Right renal pelvis (tissue), 4 donors: ENCODE results near the gene TBC1D1. TPM values are rescaled to one million over a fixed set of nuclear protein-coding genes. Genes with fewer than 3 reads are reported as not detected.

Experiments used
- DNase-seq, 4 donors: peaks; one replicate each; pipeline ENCODE4 v3.0.0-alpha.2; 2013; ENCODE audit warnings: low read depth in 4 of 4, low spot score in 3 of 4, missing footprints in 1 of 4
- polyA plus RNA-seq, 4 donors: library from polyadenylated mRNA; unstranded; fragments of 120-200 nt; gene quantifications; one replicate each; pipeline ENCODE4 v1.2.1, GENCODE V29; 2013; ENCODE audit not compliant: insufficient read length in 4 of 4

Gene TBC1D1
- polyA plus RNA-seq, 4 donors, result 174 to 197 (median 180) TPM

DNA sequence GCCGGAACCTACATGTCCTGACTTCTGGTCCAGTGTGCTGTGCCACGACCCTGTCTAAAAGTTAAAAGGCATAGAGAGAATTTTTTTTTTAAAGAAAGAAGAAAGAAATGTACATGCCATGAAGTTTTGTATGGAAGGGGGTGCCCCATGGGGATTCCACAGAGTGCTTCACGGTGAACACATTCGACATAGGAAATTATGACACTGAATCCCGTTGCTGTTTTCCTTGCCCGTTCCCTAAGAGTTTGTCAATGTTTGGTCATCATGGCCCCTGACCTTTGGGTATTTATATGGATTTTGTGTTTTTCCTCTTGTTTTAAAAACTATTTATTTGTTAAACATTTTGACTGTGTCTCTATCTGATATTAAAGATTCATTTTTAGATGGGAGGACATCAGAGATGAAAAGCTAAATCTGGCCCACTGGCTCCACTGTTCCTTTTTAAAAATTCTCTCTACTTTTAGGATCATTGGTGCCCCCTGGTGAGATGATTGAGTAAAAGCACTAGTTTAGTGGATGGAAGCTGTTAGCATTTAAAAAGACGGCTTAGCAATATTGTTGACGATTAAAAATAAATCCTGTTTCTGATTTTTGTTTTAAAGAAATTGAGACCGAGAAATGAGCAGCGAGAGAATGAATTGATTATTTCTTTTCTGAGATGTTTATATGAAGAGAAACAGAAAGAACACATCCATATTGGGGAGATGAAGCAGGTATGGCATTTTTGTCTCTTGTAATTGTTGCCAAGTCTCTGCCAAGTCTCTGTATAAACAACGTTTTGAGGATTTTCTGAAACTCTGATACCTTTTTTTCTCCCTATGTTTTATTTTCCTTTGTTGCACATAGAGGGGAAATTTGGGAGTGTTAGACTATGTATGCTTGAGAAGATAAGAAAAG is 144.3 kb downstream of the TBC1D1 start:
- DNase-seq, result no peak

DNA sequence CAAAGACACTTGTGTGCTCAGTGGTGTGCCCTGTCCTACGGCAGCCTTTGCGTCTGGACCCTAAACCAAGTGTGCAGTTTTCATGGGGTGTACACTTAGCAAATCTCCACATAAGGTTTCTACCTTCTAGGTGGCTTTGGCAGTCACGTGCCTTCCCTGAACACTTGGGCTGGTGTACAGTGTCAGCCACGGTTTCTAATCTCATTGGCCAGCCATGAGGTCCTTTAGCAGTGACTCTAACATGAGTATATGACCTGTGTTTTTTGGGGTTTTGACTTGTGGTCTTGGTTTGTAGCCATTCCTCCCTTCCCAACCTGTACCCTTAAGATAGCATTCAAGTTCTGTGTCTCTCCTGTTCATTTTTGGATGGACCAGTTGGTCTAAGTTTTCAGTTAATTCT is 145.7 kb downstream of the TBC1D1 start:
- no peak for DNase-seq

DNA sequence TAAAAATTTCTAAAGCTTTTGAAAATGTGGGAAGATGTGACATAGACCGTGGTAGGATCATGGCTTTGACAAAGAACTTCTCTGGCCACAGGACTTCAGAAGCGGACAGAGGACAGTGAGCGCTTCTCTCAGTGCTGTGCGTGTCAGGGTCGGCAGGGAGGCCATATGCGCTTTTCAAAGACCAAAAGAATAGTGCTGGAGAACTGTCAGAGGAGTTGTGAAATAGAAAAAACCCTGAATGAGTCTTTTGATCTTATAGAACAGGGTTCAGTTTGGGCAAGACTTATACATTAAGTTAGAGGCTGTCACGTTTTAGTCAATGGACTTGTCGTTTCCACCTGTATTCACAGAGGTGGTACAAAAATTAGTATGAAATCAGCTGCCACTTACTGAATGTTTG is 146.7 kb downstream of the TBC1D1 start:
- no peak for DNase-seq

DNA sequence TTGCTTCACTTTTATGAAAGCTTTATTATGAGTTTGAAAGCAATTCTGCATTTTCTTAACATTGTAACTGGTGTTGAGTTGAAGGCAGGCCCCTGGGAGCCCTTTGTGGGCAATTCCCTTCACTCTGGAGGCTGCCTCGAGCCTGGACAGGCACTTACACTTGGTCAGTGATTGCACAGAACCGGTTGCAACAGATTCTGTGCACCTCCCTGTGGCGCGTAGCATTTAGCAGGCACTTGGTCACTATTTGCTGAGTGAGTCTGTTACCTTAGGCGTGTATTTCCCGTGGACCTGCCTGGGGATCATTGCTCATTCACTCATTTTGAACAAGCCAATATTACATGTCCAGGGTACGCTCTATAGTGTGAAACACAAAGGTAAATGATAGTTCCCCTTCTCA is 149.7 kb downstream of the TBC1D1 start:
- no peak for DNase-seq

DNA sequence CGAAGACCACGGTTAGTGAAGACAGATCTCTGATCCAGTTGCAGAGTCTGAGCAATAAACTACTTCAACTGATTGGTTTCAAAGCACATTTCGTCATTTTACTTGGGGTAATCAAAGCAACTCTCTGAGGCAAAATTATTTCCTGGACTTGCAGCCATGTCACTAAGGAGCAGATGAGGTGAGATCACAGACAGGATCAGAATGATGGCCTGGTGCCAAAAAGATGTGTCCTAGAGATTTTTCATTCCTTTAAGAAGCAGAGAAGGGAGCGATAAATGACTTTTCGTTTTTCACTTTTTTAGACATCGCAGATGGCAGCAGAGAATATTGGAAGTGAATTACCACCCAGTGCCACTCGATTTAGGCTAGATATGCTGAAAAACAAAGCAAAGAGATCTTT is 153.2 kb downstream of the TBC1D1 start:
- no peak for DNase-seq

DNA sequence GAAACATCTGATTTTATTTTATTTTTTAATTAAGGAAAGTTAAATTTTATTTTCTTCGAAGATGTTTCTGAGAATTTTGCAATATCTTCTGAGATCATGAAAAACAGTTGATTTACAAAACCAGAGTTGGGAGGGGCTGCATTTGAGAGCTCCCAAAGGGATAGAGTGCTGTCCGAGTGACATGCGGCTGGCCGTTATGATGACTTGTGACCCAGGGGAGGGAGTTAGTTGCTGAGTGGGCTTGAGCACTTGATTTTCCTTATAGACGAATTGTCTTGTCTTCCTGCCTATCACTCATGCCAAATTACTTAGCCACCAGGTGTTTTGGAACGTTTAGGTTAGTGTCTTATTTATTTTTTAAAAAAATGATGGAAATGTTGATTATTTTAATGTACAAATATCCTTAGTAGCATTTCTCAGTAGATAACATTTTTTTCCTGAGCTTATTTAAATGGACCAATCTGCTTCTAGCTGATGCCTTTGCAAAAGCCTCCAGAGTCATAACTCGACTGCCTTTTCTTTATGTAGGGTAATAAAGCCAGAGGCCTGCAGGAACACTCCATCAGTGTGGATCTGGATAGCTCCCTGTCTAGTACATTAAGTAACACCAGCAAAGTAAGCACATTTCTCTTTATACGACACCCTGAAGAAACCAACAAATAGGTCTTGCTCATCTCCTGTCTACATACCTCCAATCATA is 154.6 kb downstream of the TBC1D1 start:
- no peak for DNase-seq

DNA sequence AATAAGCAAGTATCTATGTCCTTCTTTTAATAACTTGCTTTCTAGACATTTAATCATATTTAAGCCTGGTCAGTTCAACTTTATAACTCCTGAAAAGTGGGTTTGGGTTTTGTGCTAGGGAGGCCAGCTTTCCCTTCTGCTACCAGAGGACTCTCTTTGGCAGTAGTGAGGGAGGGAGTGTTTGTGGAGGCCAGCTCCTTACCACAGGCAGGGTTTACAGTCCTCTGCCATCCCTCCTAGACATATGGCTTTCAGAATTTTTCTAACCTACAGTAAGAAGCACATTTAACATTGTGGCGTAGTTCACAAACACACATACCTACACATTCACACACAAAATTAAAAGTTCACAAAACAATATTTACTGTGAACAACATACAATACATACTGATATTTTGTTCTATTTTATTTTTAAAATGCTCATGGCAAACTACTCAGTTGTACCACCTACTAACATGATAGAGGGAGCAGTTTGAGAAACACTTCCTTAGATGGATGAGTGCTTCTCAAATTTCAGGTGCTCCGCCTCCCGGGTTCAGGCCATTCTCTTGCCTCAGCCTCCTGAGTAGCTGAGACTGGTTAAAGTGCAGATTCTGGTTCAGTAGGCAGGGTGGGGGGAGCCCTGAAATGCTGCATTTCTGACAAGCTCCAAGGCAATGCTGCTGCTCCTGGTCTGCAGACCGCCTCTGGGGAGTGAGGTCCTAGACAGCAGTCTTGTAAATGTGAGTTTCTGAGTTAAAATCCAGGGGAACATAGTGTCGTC is 156.0 kb downstream of the TBC1D1 start:
- DNase-seq, result no peak

DNA sequence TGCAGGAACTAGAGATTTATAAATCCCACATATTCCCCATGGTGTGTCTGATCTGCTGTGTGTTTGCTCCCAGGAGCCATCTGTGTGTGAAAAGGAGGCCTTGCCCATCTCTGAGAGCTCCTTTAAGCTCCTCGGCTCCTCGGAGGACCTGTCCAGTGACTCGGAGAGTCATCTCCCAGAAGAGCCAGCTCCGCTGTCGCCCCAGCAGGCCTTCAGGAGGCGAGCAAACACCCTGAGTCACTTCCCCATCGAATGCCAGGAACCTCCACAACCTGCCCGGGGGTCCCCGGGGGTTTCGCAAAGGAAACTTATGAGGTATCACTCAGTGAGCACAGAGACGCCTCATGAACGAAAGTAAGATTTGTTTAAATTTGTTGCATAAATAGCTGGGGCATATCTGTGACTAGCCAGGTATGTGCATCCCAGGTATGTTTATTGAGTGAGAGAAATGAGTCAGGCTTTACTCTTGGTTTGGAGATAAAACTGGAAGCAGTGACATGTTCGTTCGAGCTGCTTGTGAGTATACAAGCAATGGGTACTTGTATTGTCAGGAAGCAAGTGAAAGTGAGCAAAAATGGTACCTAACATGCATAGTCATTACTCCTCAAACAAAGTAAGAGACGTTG is 158.8 kb downstream of the TBC1D1 start:
- DNase-seq, result no peak

DNA sequence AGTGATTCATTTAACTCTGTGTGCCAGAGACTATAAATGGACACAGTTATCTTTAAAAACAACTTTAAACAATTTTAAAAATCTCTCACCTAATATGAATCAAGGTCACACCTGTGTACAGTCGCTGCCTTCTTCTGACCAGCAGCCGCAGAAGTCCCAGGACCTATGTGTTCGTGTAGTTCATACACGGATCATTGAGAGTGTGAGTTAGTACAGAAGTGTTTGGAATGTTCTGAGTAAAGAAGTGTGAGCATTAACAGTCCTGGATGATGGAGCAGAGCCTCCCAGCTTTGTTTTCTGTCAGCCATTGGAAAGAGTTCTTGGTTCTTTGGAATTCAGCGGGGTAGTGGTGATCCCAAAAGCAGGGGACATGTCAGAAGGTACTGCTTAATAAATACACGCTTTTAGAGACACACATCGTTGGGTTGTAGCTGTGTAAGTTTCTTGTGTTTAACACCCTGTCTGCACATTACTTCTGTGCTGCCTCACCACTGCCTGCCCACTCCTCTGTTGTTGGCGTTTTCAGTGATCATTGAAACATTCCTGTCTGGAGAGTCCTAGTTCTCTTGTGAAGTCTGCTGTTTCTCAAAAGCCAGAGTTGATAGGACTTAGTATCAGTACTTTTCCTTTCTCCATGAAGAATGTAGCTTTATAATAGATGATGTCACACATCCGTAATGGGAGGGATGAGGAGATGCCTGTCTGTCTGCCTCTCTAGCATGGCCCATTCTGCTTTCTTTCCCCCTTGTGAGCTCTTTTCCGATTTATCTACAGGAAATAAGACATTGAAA is 159.9 kb downstream of the TBC1D1 start:
- no peak for DNase-seq

DNA sequence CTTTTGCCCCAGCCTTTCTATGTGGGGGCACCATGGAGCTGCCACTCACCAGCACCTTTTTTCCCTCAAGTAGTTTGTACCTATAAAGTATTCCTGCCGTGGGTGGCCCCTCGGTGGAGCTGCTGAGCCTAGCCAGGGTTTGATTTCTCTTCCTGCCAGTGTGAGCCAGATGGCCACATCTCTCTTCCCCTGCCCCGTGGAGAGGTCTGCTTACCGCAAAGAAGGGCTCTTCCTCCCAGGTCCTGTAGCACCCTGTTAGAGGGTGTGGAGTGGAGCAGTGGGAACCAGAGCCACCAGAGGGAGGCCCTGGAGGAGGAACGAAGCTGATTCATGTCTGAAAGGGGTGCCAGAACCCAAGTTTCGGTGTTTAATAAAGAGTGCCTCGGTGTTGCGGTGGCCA is 164.7 kb downstream of the TBC1D1 start:
- no peak for DNase-seq

DNA sequence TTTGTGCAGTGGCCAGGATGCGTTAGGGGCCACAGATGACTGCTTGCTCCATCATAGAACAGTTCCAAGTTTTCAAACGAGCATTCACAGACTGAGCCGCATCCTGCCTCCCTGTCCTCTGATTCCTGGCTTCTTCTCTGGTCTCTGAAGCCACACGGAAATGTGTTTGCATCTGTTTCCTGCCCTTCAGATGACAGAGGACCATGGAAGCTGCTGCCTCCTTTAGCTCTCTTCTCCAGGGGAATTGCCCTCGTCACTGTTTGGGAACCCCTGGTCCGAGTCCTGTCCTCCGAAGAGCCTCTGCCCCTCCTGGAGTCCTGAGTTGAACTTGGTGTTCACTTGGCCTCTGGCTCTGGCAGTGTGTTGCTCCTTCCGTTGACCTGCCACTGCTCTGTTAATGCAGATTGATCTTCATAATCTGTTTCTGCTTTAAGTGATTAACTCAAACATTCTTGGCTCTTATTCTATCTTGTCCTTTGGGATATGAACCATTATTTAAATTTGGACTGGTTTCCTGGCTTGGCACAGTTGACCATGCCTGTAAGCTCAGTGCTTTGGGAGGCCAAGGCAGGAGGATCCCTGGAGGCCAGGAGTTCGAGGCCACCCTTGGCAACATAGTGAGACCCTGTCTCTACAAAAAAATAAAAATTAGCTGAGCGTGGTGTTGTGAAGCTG is 165.3 kb downstream of the TBC1D1 start:
- no peak for DNase-seq

DNA sequence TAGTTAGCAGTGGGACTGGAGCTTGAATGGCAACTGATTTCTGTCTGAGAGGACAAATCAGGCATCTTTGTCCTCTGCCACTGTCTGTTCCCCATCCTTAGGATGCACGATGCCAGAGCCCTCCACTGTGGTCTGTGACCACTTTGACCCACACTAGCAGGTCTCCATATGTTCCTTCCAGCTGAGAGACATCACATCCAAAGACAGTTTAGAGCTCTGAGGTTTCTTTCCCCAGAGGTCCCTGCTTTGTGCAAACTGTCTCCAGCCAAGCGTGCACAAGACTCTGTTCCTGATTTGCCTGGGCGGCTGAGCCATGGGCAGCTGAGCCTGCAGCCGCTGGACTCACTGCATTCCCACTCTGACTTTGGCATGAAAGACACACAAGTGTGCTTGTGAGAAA is 167.3 kb downstream of the TBC1D1 start:
- no peak for DNase-seq

DNA sequence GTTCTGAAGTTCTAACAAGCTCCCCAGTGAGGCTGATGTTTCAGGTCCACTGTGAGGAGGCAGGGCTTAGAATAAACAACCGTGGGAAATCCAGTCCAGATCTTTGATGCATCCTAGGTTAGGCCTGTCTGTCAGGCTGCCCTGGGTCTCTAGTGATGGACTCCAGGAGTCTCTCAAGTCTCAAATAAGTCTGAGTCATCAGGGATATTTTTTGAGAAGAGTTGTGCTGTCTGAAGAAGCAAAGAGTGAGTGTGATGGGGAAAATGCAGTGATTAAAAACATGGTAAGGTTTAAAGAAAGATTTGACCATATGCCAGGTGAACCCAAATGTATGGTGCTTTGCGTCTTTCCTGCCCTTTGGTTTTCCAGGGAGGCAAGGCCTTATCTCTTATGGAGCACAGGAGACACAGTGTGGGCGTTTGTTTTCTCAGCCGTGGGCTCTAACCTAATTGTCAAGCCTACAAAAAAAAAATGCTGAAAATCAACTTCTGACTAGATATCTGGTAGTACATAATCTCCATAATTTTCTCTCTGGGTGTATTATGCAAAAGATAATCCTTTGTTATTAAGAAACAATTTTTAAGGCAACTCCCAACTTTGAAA is 170.0 kb downstream of the TBC1D1 start:
- DNase-seq, result no peak

DNA sequence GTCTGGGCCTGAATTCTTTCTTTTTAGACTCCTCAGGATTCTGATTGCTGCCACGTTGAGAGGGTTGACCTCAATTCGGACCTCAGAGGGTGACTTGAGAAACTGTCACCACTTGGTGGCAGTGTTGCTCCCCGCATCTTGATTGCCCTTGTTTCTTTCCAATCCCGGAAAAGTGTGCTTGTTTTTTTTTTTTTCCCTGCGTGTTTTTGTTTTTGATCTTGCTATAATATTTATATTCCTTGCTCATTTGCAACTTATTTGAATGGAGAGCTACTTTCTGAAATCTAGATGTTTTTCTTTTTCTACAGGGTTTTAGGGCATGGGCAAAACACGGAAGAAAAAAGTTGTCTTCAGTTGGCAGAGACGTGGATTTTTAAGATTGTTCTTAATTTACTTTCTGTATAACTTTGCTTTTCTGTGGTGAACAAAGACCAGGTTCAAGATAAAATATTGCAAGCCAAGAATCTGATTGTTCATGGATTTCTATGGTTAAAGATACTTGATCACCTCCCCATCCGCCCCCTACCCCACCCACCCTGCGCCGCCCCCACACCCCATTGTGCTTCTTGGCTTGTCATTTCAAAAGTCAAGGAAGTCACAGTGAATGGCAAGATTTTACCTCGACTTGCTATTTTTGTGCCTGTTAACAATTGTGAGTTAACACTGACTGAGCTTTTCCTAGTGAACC is 171.3 kb downstream of the TBC1D1 start:
- DNase-seq, result peak in 3 of 4 donors; percentile 78 to 82 (median 82)

DNA sequence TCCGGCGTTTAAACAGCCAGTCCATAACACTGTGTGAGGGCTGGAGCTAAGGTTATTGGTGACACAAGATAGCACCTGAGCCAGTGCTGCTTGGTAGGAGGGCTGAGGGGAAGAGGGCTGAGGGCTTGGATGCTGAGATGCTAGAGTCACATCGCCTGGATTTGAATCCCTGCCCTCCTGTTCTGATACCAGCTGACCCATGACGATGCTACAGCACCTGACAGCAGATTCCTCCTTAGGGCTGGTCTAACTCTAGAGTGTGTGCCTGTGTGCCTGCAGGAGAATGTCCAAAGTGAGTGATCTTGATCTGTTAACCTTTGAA is 171.9 kb downstream of the TBC1D1 start:
- no peak for DNase-seq

DNA sequence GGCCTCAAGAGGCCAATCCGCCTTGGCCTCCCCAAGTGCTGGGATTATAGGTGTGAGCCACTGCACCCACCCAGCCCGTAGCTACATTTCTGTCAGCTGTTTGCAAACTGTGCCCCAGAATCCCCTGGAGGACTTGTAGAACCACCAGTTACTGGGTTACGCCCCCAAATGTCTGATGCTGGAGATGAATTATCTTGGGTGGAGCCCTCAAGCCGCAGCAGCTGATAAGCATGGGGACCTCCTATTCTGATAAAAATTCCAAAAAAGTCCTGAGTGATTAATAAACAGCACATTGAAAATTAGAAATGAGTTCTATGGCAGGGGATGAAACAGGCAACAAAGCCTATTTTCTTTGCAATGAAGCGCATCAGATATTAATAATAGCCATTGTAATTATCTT is 174.3 kb downstream of the TBC1D1 start:
- no peak for DNase-seq

DNA sequence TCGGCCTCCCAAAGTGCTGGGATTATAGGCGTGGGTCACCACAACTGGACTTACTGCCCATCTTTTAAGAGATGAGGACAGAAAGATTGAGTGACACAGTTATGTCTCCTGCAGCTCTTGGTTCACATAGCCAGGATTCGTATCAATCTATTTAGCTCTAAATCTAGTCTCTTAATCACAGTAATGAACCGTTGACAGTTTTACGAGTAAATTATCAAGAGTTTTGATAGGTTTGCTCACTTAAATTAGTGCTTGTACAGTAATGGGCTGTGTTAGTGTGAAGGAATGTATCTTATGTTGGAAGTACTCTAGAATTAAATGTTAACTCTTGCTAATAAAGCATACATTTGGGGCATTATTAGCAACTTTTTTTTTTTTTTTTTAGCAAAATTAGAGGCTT is 175.0 kb downstream of the TBC1D1 start:
- DNase-seq, result no peak

DNA sequence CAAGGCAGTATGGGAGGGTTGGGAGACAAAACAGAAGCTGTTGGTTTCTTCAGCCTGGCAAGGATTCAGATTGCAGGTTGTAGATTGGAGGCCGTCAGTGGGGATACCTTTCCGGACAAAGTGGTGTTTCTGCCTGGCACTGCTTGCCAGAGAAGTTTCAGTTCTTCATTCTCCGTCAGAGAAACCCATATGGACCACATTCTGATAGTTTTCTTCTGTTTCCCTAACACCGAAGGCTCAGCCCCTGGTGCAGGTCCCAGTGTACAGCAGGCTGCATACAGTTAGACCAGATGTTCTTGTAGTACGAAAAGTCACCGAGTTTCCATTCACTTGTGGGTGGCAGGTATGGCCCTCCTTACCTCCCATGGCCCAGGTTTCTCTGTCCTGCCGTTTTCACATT is 176.6 kb downstream of the TBC1D1 start:
- no peak for DNase-seq

DNA sequence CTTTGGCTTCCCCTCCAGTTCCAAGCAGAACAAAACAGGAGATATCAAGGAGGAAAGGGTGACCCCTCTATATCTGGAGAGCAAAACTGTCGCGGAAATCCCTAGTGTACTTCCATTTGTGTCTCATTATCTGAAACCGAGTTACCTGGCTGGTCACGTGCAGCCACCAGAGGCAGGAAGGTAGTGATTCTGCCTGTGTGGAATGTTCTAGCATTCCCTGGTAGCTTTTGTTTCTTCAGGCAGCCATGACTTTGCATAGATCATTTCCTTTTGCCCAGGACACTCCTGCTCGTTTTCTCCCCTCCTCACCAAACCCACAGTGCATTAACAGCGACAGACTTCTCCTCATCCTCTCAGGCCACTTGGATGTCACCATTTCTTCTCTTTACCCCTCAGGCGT is 177.2 kb downstream of the TBC1D1 start:
- DNase-seq, result no peak
